GM12878 (cell line): ENCODE results near the gene LRRC52. TPM values are rescaled to one million over a fixed set of nuclear protein-coding genes. Genes with fewer than 3 reads are reported as not detected.

Experiments
- ATAC-seq: fragments of 200-7000 bp; cut with Tn5 transposase; 3 replicates; pipeline ENCODE4 v1.9.1; 2020; ENCODE audit warnings: mild to moderate bottlenecking, moderate library complexity
- BruUV-seq: library from RNA; stranded (reverse); fragments of 400-500 nt; replicated peaks from 2 replicates; lab custom pipeline; 2021; lab: Mats Ljungman, UMichigan
- CTCF ChIA-PET: fragments of 300-600 bp; sonication (Branson Sonifier 250); formaldehyde crosslinking; extraction: SDS; loops from one replicate; lab custom pipeline; 2021; ENCODE audit warnings: inconsistent platforms; lab: Yijun Ruan, JAX
- POLR2A ChIA-PET: fragments of 350-600 bp; formaldehyde crosslinking; extraction: SDS; loops from one replicate; lab custom pipeline; 2021; ENCODE audit warnings: inconsistent platforms; lab: Charles Lee
- RAD21 ChIA-PET: fragments of 300-600 bp; sonication (Branson Sonifier 250); formaldehyde crosslinking; loops from one replicate; lab custom pipeline; 2023; ENCODE audit warnings: antibody characterized with exemption; ENCODE audit not compliant: unreplicated experiment; lab: Charles Lee
- SMC1A ChIA-PET: fragments of 300-600 bp; sonication (Branson Sonifier 250); formaldehyde crosslinking; loops from one replicate; lab custom pipeline; 2023; ENCODE audit not compliant: unreplicated experiment, uncharacterized antibody; lab: Charles Lee
- DNase-seq: peaks from one replicate; pipeline ENCODE4 v3.0.0-alpha.2; 2011; ENCODE audit warnings: low read depth, low spot score
- FAIRE-seq: peaks from 3 replicates; lab custom pipeline; 2011; peaks lifted over from hg19 to GRCh38; lab: Jason Lieb, UNC
- H2AFZ ChIP-seq: 2 replicates; pipeline ENCODE4 v1.6.0; 2011; ENCODE audit warnings: low read depth, low read length, control low read depth; ENCODE audit not compliant: control insufficient read depth
- H3K27ac ChIP-seq: 2 replicates; pipeline ENCODE4 v1.5.1; 2011; ENCODE audit warnings: control low read depth; ENCODE audit not compliant: control insufficient read depth, insufficient read depth
- H3K27me3 ChIP-seq, 2 experiments: replicated peaks in 1 of 2; 2 replicates each; pipeline versions ENCODE4 v1.6.0 to v1.6.1; 2011; ENCODE audit warnings: low read length in 1 of 2; ENCODE audit not compliant: control insufficient read depth in 2 of 2, insufficient read depth in 2 of 2
- H3K36me3 ChIP-seq, 2 experiments: 2 replicates each; pipeline ENCODE4 v1.5.1; 2011; ENCODE audit warnings: low read length in 1 of 2; ENCODE audit not compliant: control insufficient read depth in 2 of 2, insufficient read depth in 2 of 2
- H3K4me1 ChIP-seq: 2 replicates; pipeline ENCODE4 v1.6.1; 2011; ENCODE audit warnings: mild to moderate bottlenecking, low read length, moderate library complexity, mixed read lengths; ENCODE audit not compliant: control insufficient read depth, insufficient read depth
- H3K4me2 ChIP-seq: 2 replicates; pipeline ENCODE4 v1.6.0; 2011; ENCODE audit warnings: control low read depth; ENCODE audit not compliant: control insufficient read depth, insufficient read depth
- H3K4me3 ChIP-seq: fragments of 200-600 bp; sonication (generic); 2 replicates; pipeline ENCODE4 v1.5.1; 2016
- H3K79me2 ChIP-seq: 2 replicates; pipeline ENCODE4 v1.6.0; 2011; ENCODE audit warnings: low read length; ENCODE audit not compliant: control insufficient read depth, insufficient read depth
- H3K9ac ChIP-seq: 2 replicates; pipeline ENCODE4 v1.8.0; 2011; ENCODE audit warnings: low read length, control low read depth, mixed read lengths; ENCODE audit not compliant: control insufficient read depth, insufficient read depth
- H3K9me3 ChIP-seq: replicated peaks from 3 replicates; pipeline ENCODE4 v1.5.1; 2011; ENCODE audit warnings: mild to moderate bottlenecking, low read length; ENCODE audit not compliant: control insufficient read depth, insufficient read depth
- H4K20me1 ChIP-seq: 2 replicates; pipeline ENCODE4 v1.6.0; 2011; ENCODE audit not compliant: control insufficient read depth, insufficient read depth
- EP300 ChIP-seq, 2 experiments: fragments of 150-350 bp in 1 of 2; IDR thresholded peaks; 2 replicates each; pipeline ENCODE4 v1.6.1; 2011 to 2012; ENCODE audit warnings: low read depth in 2 of 2, low read length in 2 of 2, borderline replicate concordance in 1 of 2, improper control_type of control experiment in 1 of 2, inconsistent platforms in 1 of 2; ENCODE audit not compliant: control insufficient read depth in 1 of 2
- MEF2B ChIP-seq: fragments of 450-650 bp; IDR thresholded peaks from 2 replicates; pipeline ENCODE4 v1.6.1; 2018; ENCODE audit warnings: mild to moderate bottlenecking, moderate library complexity; ENCODE audit not compliant: partially characterized antibody, poor library complexity, severe bottlenecking
- WGBS: methylation state at CpG from one replicate; pipeline ENCODE4 v1.1.6; 2016; ENCODE audit warnings: low lambda C conversion rate; ENCODE audit not compliant: insufficient replicate concordance, insufficient coverage; ENCODE audit errors: missing lambda C conversion rate; 5-methylcytosine and 5-hydroxymethylcytosine counted together
- in situ Hi-C: fragments of 300-500 bp; cut with MboI; formaldehyde crosslinking; loops from 9 replicates; pipeline ENCODE4 v1.14.3; 2018; ENCODE audit warnings: mixed read lengths
- intact Hi-C: fragments of 100-400 bp; cut with micrococcal nuclease; formaldehyde crosslinking; loops from one replicate; pipeline ENCODE4 v1.14.2; 2022; ENCODE audit not compliant: unreplicated experiment
- polyA plus RNA-seq, 11 experiments: library from polyadenylated mRNA; depleted of rRNA in 4 of 11; unstranded in 6 of 11; stranded (reverse) in 5 of 11; fragments of >200 nt; fragmentation: Nextera tagmentation in 4 of 11; fragmentation: Illumina TruSeq in 1 of 11; extraction: Ambion mirVana in 4 of 11; extraction: Trizol in 1 of 11; gene quantifications; 1 replicate in 1 of 11; 2 replicates in 10 of 11; pipeline versions ENCODE4 v1.2.1 to v1.2.3, GENCODE V29; 2011 to 2016; ENCODE audit warnings: inconsistent platforms in 2 of 11, missing spikeins in 2 of 11, low read depth in 1 of 11
- total RNA-seq, 4 experiments: library from RNA; depleted of rRNA in 3 of 4; stranded (reverse); fragments of >200 nt in 3 of 4; fragmentation: Illumina TruSeq in 1 of 4; extraction: Trizol in 1 of 4; gene quantifications; 2 replicates each; pipeline versions ENCODE4 v1.2.1 to v1.2.3, GENCODE V29; 2013 to 2021

The LRRC52 gene
- total and polyA plus RNA-seq, 10 of the 15 experiments (the other 5 are each of a cell fraction or from before 2014, with no cell fraction given): not detected

- in situ Hi-C loops: no loop called here
- Histone ChIP-seq H3K4me1 (no peaks in the 10 kb centered on the region), H2AFZ (no peak overlapping the region), H3K27me3 (no peaks in the 10 kb centered on the region), H3K27ac (no peak overlapping the region), H3K79me2 (no peaks in the 10 kb centered on the region), H3K9me3 (no peaks in the 10 kb centered on the region), H3K9ac (no peak overlapping the region), H3K4me2 (no peak overlapping the region), H3K36me3 (no peaks in the 10 kb centered on the region), H4K20me1 (no peaks in the 10 kb centered on the region), H3K4me3 (no peak overlapping the region)
- no TSS peak for BruUV-seq
- ChIA-PET RAD21 (no interaction called here), POLR2A (no interaction called here), CTCF (no interaction called here), SMC1A (no interaction called here)
- intact Hi-C loops: no loop called here
- DNase-seq (no peak), FAIRE-seq (no peak), ATAC-seq (no peak)
- TF ChIP-seq MEF2B: no peak
- WGBS: 0% methylated on average over 3 of the region's 3 CpGs
Measured at GRCh38 chr1:165501970-165502348, 41.8 kb upstream of the LRRC52 start.

GRCh38 chr1:165507570-165507969 lies 36.2 kb upstream of the LRRC52 start:
- H3K4me2 ChIP-seq: no peak overlapping the region
- H3K4me3 ChIP-seq: no peak overlapping the region
- H3K27me3 ChIP-seq: peaks cover 0 to 3% of the 10 kb centered on the region in 2 experiments; a peak in 1 of 4 replicates
- BruUV-seq: no TSS peak
- RAD21 ChIA-PET: no interaction called here
- in situ Hi-C loops: no loop called here
- H3K9me3 ChIP-seq: no peaks in the 10 kb centered on the region
- no peak for ATAC-seq
- intact Hi-C loops: no loop called here
- no peak overlapping the region for H3K9ac ChIP-seq
- FAIRE-seq: no peak
- SMC1A ChIA-PET: no interaction called here
- no peak overlapping the region for H2AFZ ChIP-seq
- DNase-seq: no peak
- no peaks in the 10 kb centered on the region for H3K79me2 ChIP-seq
- POLR2A ChIA-PET: no interaction called here
- no peaks in the 10 kb centered on the region for H4K20me1 ChIP-seq
- H3K36me3 ChIP-seq: no peaks in the 10 kb centered on the region
- CTCF ChIA-PET: no interaction called here
- no peaks in the 10 kb centered on the region for H3K4me1 ChIP-seq
- no peak for TF ChIP-seq EP300 (IDR thresholded peaks at IDR 0.05; ENCODE audit: borderline replicate concordance in 1 of 2, control insufficient read depth in 1 of 2, low read depth in 2 of 2, low read length in 2 of 2)
- H3K27ac ChIP-seq: no peak overlapping the region
